ENCODE results near the gene TNIK. TPM values are rescaled to one million over a fixed set of nuclear protein-coding genes. Genes with fewer than 3 reads are reported as not detected.

TNIK gene
- total RNA-seq, 1 donor from 2014 or later, result 27.4 TPM

DNA sequence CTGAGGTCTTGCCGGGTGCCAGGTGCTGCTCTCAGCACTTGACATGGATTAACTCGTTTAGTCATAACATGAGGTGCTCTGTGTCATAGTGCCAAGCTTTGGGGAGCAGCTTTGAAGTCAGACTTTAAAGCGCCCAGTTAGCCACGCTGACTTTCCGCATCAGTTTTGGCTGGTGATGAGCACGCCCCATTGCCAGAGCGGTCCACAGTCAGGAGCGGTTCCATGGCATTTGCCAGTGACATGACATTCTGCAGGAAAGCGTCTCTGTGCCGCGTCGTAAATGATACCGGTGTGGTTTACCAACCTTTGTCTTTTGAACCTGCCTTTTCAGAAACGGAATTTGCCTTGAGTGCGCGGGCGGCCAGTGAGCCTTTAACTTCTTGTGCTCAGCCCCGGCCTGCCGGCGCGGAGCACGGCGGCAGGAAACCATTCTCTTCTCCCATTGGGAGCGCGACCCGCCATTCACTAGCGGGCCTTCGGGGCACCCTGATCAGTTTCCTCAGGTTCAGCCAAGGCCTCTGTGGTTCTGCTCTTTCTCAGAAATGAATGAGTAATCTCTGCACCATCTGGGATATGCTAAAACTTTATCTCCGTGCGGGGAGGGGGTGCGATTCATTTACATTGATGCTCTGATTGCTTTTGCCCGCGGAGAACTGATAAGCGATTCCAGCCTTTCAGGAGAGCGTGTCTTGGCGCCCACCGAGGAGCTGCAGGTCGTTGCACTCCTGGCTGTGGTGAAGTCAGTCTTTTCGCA is 432.0 kb downstream of the TNIK start:
- intact Hi-C loops (cut with micrococcal nuclease), result no loop called here
- Mint-ChIP-seq H3K4me3 (no peak overlapping the region), H3K9me3 (no peaks in the 10 kb centered on the region), H3K4me1 (no peaks in the 10 kb centered on the region), H3K36me3 (ENCODE audit: low read depth) (no peaks in the 10 kb centered on the region), H3K27me3 (peaks cover 35% of the 10 kb centered on the region), H3K27ac (peak overlapping the region; percentile 23)
- peak; percentile 83 for DNase-seq

DNA sequence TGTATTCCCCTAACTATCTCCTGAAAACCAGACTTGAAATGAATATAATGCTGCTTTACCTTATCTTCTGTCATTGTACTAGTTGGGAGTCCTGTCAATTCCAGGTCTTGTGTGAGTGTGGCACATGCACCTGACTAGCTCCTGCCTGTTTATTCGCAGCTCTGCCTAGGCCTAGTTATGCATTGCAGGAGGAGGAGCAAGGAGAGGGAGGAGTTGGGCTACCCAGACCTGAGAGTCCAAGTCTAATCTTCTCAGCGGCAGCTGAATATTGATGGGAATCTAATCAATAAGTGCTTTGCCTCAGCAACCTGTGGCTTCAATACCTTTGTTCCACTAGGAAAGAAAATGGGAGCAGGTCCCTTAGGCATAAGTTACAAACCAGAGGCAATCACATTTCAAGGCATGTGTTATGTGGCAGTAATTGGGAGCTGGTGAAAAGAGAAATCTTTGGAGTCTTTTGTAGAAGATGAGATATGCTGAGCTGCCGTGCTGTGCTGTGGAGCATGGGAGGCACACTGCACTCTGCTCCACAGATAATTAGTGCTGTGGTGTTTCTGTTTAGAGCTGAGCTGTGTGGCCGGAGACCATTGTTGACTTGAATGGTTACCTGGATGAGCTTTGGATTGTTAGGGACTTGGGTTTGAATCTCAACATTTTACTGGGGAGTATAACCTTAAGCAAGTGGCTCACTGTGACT is 433.5 kb downstream of the TNIK start, which contains the start of gene SLC2A2:
SLC2A2 (minus strand) TSS at position 124 of the 697 bp plus-strand sequence; CDS start at position 74, 50 bp downstream.
- no peaks in the 10 kb centered on the region for H3K9me3 Mint-ChIP-seq
- H3K27me3 Mint-ChIP-seq, result peaks cover 44% of the 10 kb centered on the region
- no peaks in the 10 kb centered on the region for H3K4me1 Mint-ChIP-seq
- no peak for DNase-seq
- no peak within 1 kb of the TSS for H3K4me3 Mint-ChIP-seq
- intact Hi-C loops (cut with micrococcal nuclease), result no loop called here
- no peak within 1 kb of the TSS for H3K27ac Mint-ChIP-seq
- no peaks in the 10 kb centered on the region for H3K36me3 Mint-ChIP-seq (ENCODE audit: low read depth)

DNA sequence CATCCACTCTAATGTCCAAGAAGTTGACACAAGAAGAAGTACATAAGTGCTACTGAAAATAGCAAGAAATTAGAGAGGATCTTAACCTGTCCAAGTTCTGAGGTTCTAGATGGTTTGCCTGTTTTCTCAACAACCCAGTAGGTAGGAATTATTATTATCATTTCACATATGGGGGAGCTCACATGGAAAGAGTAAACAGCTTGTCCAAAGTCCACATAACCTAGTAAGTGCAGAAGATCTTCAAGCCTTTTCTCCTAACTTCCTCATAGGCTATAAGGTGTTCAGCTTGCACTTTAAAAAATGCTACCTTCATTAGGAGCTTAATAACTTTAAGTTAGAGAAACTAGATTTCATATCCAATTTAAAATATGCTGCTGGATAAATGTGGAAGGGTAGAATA is 436.6 kb downstream of the TNIK start:
- H3K27me3 Mint-ChIP-seq, result peaks cover 53% of the 10 kb centered on the region
- no peaks in the 10 kb centered on the region for H3K4me1 Mint-ChIP-seq
- no peak overlapping the region for H3K4me3 Mint-ChIP-seq
- H3K36me3 Mint-ChIP-seq (ENCODE audit: low read depth), result no peaks in the 10 kb centered on the region
- no peak for DNase-seq
- intact Hi-C loops (cut with micrococcal nuclease), result no loop called here
- no peaks in the 10 kb centered on the region for H3K9me3 Mint-ChIP-seq
- H3K27ac Mint-ChIP-seq, result no peak overlapping the region

DNA sequence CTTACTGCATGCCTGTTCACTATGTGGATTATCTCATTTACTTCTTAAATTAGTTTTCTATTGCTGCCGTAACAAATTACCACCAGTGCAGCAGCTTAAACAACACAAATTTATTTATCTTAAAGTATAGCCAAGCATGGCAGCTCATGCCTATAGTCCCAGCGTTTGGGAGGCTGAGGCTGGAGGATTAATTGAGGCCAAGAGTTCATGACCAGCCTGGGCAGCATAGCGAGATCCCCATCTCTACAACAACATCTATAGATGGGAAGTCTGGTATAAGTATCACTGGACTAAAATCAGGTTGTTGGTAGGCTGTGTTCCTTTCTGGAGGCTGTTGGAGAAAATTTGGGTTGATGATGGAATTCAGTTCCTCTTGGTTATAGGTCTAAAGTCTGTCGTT is 438.8 kb downstream of the TNIK start:
- peaks cover 47% of the 10 kb centered on the region for H3K27me3 Mint-ChIP-seq
- intact Hi-C loops (cut with micrococcal nuclease), result no loop called here
- H3K36me3 Mint-ChIP-seq (ENCODE audit: low read depth), result no peaks in the 10 kb centered on the region
- H3K9me3 Mint-ChIP-seq, result no peaks in the 10 kb centered on the region
- H3K27ac Mint-ChIP-seq, result no peak overlapping the region
- no peaks in the 10 kb centered on the region for H3K4me1 Mint-ChIP-seq
- no peak for DNase-seq
- H3K4me3 Mint-ChIP-seq, result no peak overlapping the region

DNA sequence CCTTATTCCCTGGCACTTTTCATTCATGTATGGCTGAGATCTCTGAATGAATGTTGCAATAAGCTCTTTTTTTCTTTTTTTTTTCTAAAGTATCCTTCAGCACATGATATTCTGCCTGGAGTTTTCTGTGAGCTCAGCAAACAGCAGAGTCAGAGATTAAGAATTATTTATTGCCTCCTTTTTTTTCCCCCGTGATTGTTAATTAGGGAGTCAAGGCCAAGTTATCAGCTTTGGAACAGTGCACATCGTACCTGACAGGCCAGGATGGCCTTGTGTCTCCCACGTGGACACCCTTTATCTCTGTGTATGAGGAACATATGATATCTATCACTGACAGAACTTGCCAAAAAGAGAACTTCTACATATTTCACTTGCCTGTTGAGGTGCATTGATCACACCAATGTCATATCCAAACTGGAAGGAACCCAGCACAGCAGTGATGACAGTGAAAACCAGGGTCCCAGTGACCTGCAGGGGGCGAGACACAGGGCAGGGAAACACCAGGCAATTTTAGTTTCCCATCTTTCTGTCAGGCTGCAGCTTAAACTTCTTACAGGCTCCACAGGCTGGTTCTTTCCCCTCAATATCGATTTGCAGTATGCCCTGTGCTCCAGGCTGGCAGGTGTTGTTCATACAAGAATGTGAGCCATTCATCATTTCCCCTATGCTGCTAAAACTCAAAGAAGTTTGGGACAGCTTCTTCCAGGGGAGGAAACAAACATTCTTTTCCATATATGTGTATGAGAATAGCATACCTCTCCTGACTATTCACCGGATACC is 441.9 kb downstream of the TNIK start:
- DNase-seq, result no peak
- no peak overlapping the region for H3K27ac Mint-ChIP-seq
- H3K9me3 Mint-ChIP-seq, result no peaks in the 10 kb centered on the region
- intact Hi-C loops (cut with micrococcal nuclease), result no loop called here
- no peaks in the 10 kb centered on the region for H3K4me1 Mint-ChIP-seq
- peaks cover 32% of the 10 kb centered on the region for H3K27me3 Mint-ChIP-seq
- no peaks in the 10 kb centered on the region for H3K36me3 Mint-ChIP-seq (ENCODE audit: low read depth)
- no peak overlapping the region for H3K4me3 Mint-ChIP-seq

DNA sequence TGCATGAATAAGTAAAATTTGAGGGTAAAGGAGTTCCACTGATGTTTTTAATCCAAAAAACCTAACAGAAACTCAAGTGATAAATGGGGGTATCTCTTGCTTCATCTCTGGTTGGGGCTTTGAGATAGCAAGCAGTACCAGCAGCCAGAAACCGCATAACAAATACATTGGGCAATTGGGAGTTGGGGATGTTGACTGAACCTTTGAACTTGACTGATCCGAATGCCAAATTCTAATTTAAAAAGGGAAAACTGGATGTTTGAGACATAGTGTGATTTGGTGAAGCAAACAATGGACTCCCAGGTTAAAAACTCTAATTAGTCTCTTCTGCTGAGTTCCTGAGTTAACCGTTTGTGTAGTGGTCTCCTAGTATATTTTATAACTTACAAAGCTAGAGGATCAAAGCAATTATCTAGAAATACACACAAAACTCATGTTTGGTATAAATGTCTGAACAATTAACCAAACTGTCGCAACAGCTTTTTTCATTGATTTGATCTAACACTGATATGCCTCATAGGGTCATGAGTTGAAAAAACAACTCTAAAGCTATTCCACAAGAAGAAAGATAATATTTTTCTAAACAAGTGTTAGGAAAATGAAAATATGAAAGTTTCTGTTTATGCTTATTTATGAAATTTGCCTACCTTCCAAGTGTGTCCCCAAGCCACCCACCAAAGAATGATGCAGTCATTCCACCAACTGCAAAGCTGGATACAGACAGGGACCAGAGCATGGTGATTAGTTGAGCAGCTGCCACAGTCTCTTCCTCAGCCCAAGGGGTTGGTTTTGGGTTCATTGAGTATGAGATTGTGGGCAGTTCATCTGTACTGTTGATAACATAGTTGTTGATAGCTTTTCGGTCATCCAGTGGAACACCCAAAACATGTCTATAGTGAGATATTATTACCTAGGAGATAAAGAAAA is 446.1 kb downstream of the TNIK start:
- intact Hi-C loops (cut with micrococcal nuclease), result no loop called here
- H3K4me1 Mint-ChIP-seq, result no peaks in the 10 kb centered on the region
- no peaks in the 10 kb centered on the region for H3K9me3 Mint-ChIP-seq
- H3K4me3 Mint-ChIP-seq, result no peak overlapping the region
- no peaks in the 10 kb centered on the region for H3K36me3 Mint-ChIP-seq (ENCODE audit: low read depth)
- no peak for DNase-seq
- peaks cover 28% of the 10 kb centered on the region for H3K27me3 Mint-ChIP-seq
- no peak overlapping the region for H3K27ac Mint-ChIP-seq

DNA sequence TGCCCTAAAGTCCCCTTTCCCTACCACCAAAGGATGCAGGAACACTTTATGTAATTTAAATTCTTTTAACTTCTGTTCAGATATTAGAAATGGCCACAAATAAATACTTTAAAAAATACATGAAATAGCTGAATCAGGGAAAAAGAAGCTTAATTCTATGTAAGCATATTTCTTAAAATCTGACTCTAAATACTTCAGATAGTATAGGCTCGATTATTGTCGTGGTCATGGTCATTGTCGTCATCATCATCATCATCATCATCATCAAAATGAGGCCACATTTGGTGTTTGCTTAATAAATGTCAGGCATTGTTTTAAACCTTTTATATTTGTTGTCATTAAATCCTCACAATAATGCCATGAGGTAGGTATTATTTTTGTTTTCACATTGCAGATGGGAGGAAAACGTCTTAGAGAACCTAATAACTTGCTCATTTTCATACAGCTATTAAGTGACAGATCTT is 448.3 kb downstream of the TNIK start:
- Mint-ChIP-seq H3K4me1 (no peaks in the 10 kb centered on the region), H3K27me3 (peaks cover 24% of the 10 kb centered on the region), H3K36me3 (ENCODE audit: low read depth) (no peaks in the 10 kb centered on the region), H3K4me3 (no peak overlapping the region), H3K27ac (no peak overlapping the region), H3K9me3 (no peaks in the 10 kb centered on the region)
- DNase-seq, result no peak
- intact Hi-C loops (cut with micrococcal nuclease), result no loop called here

Data from activated CD4-positive, alpha-beta T cell treated with anti-CD3 and anti-CD28 coated beads, Interleukin-2, amount 10 ng/mL, durations not matched to agents 24 days and 14 days (primary cell).